A673 (cell line): Measurements from ENCODE around the gene FAM110C.

Experiments
- CTCF ChIP-seq: fragments of 300-800, 200-600 bp; sonication (generic); conservative IDR thresholded peaks from 2 replicates; pipeline ENCODE4 v1.5.1; 2017; ENCODE audit warnings: low read depth, mild to moderate bottlenecking, antibody characterized with exemption, low read length, moderate library complexity, mixed read lengths
- EZH2 ChIP-seq: fragments of 200-600 bp; sonication (generic); IDR thresholded peaks from 2 replicates; pipeline ENCODE4 v1.6.1; 2017; ENCODE audit warnings: borderline replicate concordance, low read depth, mild to moderate bottlenecking, mixed read lengths, antibody characterized with exemption, low read length; ENCODE audit not compliant: poor library complexity, severe bottlenecking

GRCh38 chr2:71309-72035, 25.2 kb upstream of the FAM110C start:
- TF ChIP-seq CTCF: no peak
- no peak for TF ChIP-seq EZH2
